ENCODE data around the gene MPEG1. TPM values are rescaled to one million over a fixed set of nuclear protein-coding genes. Genes with fewer than 3 reads are reported as not detected.

Gene MPEG1, protein sequence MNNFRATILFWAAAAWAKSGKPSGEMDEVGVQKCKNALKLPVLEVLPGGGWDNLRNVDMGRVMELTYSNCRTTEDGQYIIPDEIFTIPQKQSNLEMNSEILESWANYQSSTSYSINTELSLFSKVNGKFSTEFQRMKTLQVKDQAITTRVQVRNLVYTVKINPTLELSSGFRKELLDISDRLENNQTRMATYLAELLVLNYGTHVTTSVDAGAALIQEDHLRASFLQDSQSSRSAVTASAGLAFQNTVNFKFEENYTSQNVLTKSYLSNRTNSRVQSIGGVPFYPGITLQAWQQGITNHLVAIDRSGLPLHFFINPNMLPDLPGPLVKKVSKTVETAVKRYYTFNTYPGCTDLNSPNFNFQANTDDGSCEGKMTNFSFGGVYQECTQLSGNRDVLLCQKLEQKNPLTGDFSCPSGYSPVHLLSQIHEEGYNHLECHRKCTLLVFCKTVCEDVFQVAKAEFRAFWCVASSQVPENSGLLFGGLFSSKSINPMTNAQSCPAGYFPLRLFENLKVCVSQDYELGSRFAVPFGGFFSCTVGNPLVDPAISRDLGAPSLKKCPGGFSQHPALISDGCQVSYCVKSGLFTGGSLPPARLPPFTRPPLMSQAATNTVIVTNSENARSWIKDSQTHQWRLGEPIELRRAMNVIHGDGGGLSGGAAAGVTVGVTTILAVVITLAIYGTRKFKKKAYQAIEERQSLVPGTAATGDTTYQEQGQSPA
- total RNA-seq (2016; rRNA removed; fragmentation: Illumina TruSeq; extraction: Trizol) (not detected in 2 replicates), polyA plus RNA-seq (2011; rRNA removed) (not detected in 2 replicates), polyA minus RNA-seq (2011; rRNA and poly(A)+ RNA removed; ENCODE audit: low replicate concordance) (not detected in 2 replicates), Bru-seq, nascent RNA (percentile 17 among the genes with signal in this experiment), BruChase-seq, experiment 1, labeled RNA remaining after a 6-hour chase (percentile 19 among the genes with signal in this experiment), BruChase-seq, experiment 2, labeled RNA remaining after a 2-hour chase (percentile 13 among the genes with signal in this experiment)
- total RNA-seq (2016; cell fraction: cytosol; rRNA removed; fragmentation: Illumina TruSeq; extraction: Trizol; ENCODE audit: low read depth), result not detected in 2 replicates
- total RNA-seq (2016; cell fraction: insoluble cytoplasmic fraction; rRNA removed; fragmentation: Illumina TruSeq; extraction: Trizol), result not detected in 2 replicates
- total RNA-seq (2016; cell fraction: membrane; rRNA removed; fragmentation: Illumina TruSeq; extraction: Trizol), result not detected in 2 replicates
- not detected in 2 replicates for total RNA-seq (2016; cell fraction: nucleus; rRNA removed; fragmentation: Illumina TruSeq; extraction: Trizol)
- not detected in 2 replicates for polyA plus RNA-seq (2011; cell fraction: cytosol; rRNA removed)
- polyA plus RNA-seq (2011; cell fraction: nucleus; rRNA removed), result not detected in 2 replicates
- not detected in 2 replicates for polyA plus RNA-seq (2012)
- not detected in 2 replicates for polyA plus RNA-seq (2016; cell fraction: cytosol; fragmentation: Illumina TruSeq; extraction: Trizol; ENCODE audit: low read depth)
- polyA plus RNA-seq (2016; cell fraction: insoluble cytoplasmic fraction; fragmentation: Illumina TruSeq; extraction: Trizol; ENCODE audit: low read depth), result not detected in 2 replicates
- polyA plus RNA-seq (2016; cell fraction: membrane; fragmentation: Illumina TruSeq; extraction: Trizol; ENCODE audit: low read depth), result not detected in 2 replicates
- polyA plus RNA-seq (2016; cell fraction: nucleus; fragmentation: Illumina TruSeq; extraction: Trizol; ENCODE audit: insufficient read depth, low read depth), result not detected in 2 replicates
- not detected in 2 replicates for polyA minus RNA-seq (2011; cell fraction: cytosol; rRNA and poly(A)+ RNA removed)
- not detected in 2 replicates for polyA minus RNA-seq (2011; cell fraction: nucleus; rRNA and poly(A)+ RNA removed)
- long read RNA-seq, experiment 1, result 0 reads
- long read RNA-seq, experiment 2, result 0 reads

DNA sequence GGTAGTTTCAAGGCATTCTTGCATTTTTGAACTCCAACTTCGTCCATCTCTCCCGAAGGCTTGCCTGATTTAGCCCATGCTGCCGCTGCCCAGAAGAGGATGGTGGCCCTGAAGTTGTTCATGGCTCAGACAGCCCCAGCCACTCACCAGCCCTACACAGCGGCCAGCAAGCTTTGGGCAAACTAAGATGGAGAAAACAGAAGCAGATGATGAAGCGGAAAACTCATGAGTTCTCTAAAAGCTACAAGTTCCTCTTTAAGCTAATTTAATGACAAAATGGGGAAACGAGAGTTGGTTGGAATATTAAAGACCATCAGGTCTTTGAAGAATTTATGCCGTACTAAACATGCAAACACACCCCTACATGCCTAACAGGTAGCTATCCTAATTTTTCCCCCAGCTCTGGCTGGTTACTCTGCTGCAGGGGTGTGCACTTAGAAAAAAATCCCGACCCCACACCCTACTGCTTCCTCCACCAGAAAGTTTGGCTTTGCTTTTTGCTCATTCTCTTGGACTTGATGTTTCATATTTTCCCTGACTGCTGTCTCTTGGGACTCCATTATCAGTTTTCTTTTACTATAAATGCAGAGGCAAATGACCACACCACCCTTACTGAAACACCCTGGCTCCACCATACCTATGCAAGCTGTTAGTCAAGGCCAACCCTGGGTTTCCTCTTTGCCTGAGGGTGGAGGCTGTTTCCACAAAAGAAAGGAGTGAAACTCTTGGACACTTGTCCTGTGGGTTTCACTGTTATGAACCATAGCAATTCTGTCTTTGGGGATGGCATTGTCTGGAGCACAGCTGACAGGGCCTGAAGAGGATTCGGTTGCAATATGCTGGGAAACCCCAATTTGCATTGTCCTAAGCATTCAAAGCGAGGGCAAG is at the start of gene MPEG1:
Gene MPEG1, minus strand, starts transcription at position 184 of the 888 bp plus-strand sequence. Its CDS starts 62 bp downstream, at position 122.
- Histone ChIP-seq H3K27me3 (ENCODE audit: control insufficient read depth in 1 of 2, insufficient read depth in 2 of 2, low read length in 2 of 2) (no peaks in the 10 kb centered on the region), H3K79me2 (ENCODE audit: insufficient read depth, low read length) (no peaks in the 10 kb centered on the region), H3K36me3 (replicated peaks in 1 of 2; ENCODE audit: control insufficient read depth in 1 of 2, insufficient read depth in 2 of 2, low read length in 2 of 2) (no peaks in the 10 kb centered on the region), H2AFZ (ENCODE audit: low read length) (no peak within 1 kb of the TSS), H3K27ac (ENCODE audit: extremely low read length, insufficient read depth, low read length) (no peak within 1 kb of the TSS), H3K9me3 (ENCODE audit: low read length) (no peaks in the 10 kb centered on the region), H3K4me3 (replicated peaks in 1 of 3; ENCODE audit: insufficient read depth in 1 of 3, low read depth in 2 of 3, low read length in 3 of 3) (no peak within 1 kb of the TSS), H3K4me1 (ENCODE audit: insufficient read depth, low read length) (no peaks in the 10 kb centered on the region), H4K20me1 (ENCODE audit: insufficient read depth, low read length) (no peaks in the 10 kb centered on the region), H3K9ac (ENCODE audit: insufficient read depth, low read depth, low read length) (no peak within 1 kb of the TSS), H3K4me2 (ENCODE audit: low read depth, low read length) (no peak within 1 kb of the TSS)
- intact Hi-C loops (cut with micrococcal nuclease; ENCODE audit: unreplicated experiment) (no loop called here), in situ Hi-C loops (cut with HindIII; ENCODE audit: extremely low pct_ligation_motif_present, low pct_unique_long_range_greater_than_20kb) (no loop called here)
- no peak for FAIRE-seq
- no TSS peak for BruUV-seq (replicated peaks)
- WGBS (ENCODE audit: low lambda C conversion rate), result 21% methylated on average over 10 of the region's 10 CpGs
- no peak for DNase-seq (ENCODE audit: low spot score)
- ChIA-PET CTCF (ENCODE audit: low intra/inter-chr PET ratio, low total read pairs) (no interaction called here), POLR2A (no interaction called here)
- TF ChIP-seq, protein P1, sequence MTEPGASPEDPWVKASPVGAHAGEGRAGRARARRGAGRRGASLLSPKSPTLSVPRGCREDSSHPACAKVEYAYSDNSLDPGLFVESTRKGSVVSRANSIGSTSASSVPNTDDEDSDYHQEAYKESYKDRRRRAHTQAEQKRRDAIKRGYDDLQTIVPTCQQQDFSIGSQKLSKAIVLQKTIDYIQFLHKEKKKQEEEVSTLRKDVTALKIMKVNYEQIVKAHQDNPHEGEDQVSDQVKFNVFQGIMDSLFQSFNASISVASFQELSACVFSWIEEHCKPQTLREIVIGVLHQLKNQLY (CRISPR knock-in tag; IDR thresholded peaks at IDR 0.05), result no peak
- ATAC-seq, result no peak

Measured in HepG2 (cell line).